ENCODE results near the gene DSCAML1.

Gene DSCAML1

DNA sequence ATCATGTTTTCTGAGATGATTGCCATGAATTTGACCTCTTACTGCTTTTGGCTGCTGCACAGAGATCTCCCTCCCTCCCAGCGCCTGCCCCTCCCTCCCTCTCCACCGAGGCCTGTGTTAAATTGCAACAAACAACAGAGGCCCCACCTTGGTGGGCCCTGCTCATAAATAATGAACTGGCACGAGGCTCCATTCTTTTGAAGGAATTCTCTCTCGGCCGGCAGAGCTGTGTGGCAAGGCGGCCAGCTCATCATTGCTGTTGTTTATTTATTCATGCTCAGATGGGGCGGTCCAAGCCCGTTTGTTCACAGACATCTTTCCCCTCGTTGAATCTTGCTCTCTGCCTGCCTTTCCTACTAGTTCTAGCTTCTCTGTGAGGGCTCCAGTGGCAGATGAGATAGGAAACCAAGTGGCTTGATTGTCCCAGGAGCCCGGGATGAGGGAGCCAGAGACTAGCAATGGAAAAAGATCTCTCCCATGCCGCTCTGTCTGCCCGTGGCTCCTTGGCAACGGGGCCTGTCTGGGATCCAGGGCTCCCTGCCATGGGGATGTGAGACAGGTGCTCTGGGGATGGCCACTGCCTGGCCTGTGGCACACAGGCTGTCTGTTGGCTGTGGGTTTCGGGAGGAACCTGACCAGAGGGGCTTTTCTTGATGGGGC lies 192.6 kb downstream of the DSCAML1 start:
- Histone ChIP-seq H3K36me3 (replicated peaks) (no peaks in the 10 kb centered on the region), H3K27me3 (replicated peaks) (peaks cover 5% of the 10 kb centered on the region), H3K27ac (no peak overlapping the region), H3K4me3 (ENCODE audit: low read depth, low read length) (no peak overlapping the region)
- TF ChIP-seq, protein P1, sequence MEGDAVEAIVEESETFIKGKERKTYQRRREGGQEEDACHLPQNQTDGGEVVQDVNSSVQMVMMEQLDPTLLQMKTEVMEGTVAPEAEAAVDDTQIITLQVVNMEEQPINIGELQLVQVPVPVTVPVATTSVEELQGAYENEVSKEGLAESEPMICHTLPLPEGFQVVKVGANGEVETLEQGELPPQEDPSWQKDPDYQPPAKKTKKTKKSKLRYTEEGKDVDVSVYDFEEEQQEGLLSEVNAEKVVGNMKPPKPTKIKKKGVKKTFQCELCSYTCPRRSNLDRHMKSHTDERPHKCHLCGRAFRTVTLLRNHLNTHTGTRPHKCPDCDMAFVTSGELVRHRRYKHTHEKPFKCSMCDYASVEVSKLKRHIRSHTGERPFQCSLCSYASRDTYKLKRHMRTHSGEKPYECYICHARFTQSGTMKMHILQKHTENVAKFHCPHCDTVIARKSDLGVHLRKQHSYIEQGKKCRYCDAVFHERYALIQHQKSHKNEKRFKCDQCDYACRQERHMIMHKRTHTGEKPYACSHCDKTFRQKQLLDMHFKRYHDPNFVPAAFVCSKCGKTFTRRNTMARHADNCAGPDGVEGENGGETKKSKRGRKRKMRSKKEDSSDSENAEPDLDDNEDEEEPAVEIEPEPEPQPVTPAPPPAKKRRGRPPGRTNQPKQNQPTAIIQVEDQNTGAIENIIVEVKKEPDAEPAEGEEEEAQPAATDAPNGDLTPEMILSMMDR (IDR thresholded peaks at IDR 0.05; ENCODE audit: low read depth, low read length, missing control alignments) = no peak
- DNase-seq = no peak
- in situ Hi-C loops (cut with HindIII; ENCODE audit: low pct_ligation_motif_present, low sequenced_read_pairs) = no loop called here

DNA sequence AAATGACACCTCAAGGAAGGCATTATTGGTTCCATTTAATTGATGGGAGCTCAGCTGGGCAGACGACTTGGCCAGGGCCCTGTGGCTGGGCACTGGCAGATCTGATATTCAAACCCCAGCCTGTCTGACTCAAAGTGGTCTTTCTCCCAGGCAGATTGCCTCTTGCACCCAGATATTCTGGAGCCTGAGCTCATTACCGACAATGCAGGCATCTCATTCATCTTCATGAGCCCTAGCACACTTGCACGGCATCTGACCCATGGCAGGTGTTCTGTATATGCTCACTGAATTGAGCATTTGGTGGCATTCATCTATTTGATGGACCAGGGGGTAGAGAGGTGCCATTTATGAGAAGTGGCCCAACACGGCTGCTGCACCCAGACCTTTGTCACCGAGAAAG lies 193.1 kb downstream of the DSCAML1 start:
- no peak overlapping the region for H3K27ac ChIP-seq
- H3K4me3 ChIP-seq (ENCODE audit: low read depth, low read length) = no peak overlapping the region
- DNase-seq = no peak
- no peaks in the 10 kb centered on the region for H3K36me3 ChIP-seq (replicated peaks)
- peaks cover 5% of the 10 kb centered on the region for H3K27me3 ChIP-seq (replicated peaks)
- TF ChIP-seq, protein P1 (IDR thresholded peaks at IDR 0.05; ENCODE audit: low read depth, low read length, missing control alignments) = no peak
- in situ Hi-C loops (cut with HindIII; ENCODE audit: low pct_ligation_motif_present, low sequenced_read_pairs) = no loop called here

GRCh38 chr11:117601006-117601708 lies 195.9 kb downstream of the DSCAML1 start:
- no peak overlapping the region for H3K27ac ChIP-seq
- in situ Hi-C loops (cut with HindIII; ENCODE audit: low pct_ligation_motif_present, low sequenced_read_pairs) = no loop called here
- DNase-seq = no peak
- H3K27me3 ChIP-seq (replicated peaks) = peaks cover 5% of the 10 kb centered on the region
- H3K4me3 ChIP-seq (ENCODE audit: low read depth, low read length) = no peak overlapping the region
- no peaks in the 10 kb centered on the region for H3K36me3 ChIP-seq (replicated peaks)
- TF ChIP-seq, protein P1 (IDR thresholded peaks at IDR 0.05; ENCODE audit: low read depth, low read length, missing control alignments) = no peak

GRCh38 chr11:117600234-117600783 lies 196.7 kb downstream of the DSCAML1 start:
- H3K27ac ChIP-seq = no peak overlapping the region
- peaks cover 5% of the 10 kb centered on the region for H3K27me3 ChIP-seq (replicated peaks)
- TF ChIP-seq, protein P1 (IDR thresholded peaks at IDR 0.05; ENCODE audit: low read depth, low read length, missing control alignments) = no peak
- H3K36me3 ChIP-seq (replicated peaks) = no peaks in the 10 kb centered on the region
- in situ Hi-C loops (cut with HindIII; ENCODE audit: low pct_ligation_motif_present, low sequenced_read_pairs) = no loop called here
- no peak overlapping the region for H3K4me3 ChIP-seq (ENCODE audit: low read depth, low read length)
- DNase-seq = no peak

DNA sequence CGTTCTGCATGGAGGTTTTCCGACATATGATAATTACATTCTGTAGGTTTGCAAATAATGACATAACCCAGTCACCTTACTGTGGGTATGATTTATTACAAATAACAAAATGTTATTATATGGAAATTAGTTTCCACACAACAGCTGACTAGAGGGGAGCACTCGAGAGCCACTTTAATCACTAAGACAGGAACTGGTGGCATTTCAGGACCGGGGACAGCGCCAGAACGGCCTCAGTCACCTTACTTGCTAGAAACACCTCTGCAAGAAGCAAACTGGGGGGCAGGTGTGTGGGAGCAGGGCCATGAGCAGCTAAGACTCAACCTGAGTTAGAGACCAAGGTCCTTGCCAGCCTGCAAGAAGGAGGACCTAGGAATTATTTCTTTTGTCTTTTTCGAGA lies 199.9 kb downstream of the DSCAML1 start:
- in situ Hi-C loops (cut with HindIII; ENCODE audit: low pct_ligation_motif_present, low sequenced_read_pairs) = no loop called here
- Histone ChIP-seq H3K4me3 (ENCODE audit: low read depth, low read length) (no peak overlapping the region), H3K27ac (no peak overlapping the region), H3K27me3 (replicated peaks) (peaks cover 4% of the 10 kb centered on the region), H3K36me3 (replicated peaks) (no peaks in the 10 kb centered on the region)
- peak; percentile 34 for DNase-seq
- TF ChIP-seq, protein P1 (IDR thresholded peaks at IDR 0.05; ENCODE audit: low read depth, low read length, missing control alignments) = no peak

Data from brain microvascular endothelial cell (primary cell).